ENCODE measurements around the gene KLHDC8B. TPM values are rescaled to one million over a fixed set of nuclear protein-coding genes. Genes with fewer than 3 reads are reported as not detected.

Gene KLHDC8B
- total RNA-seq, 1 experiment from 2014 or later: 21.5 TPM

GRCh38 chr3:49122022-49122421 is 49.4 kb upstream of the KLHDC8B start (continued):
- TF ChIP-seq ZNF232 (CRISPR knock-in tag; IDR thresholded peaks at IDR 0.05): no peak
- TF ChIP-seq KAT7 (CRISPR knock-in tag; IDR thresholded peaks at IDR 0.05; ENCODE audit: borderline replicate concordance): no peak

GRCh38 chr3:49122451-49122850 is 48.9 kb upstream of the KLHDC8B start:
- DNase-seq (ENCODE audit: low spot score): no peak
- Mint-ChIP-seq H3K27me3 (ENCODE audit: low read depth) (no peaks in the 10 kb centered on the region), H3K27ac (peak overlapping the region; percentile 87; the same call in 1 of the 2 replicates), H3K4me1 (peaks cover 4% of the 10 kb centered on the region), H3K36me3 (peaks cover 16% of the 10 kb centered on the region), H3K4me3 (no peak overlapping the region), H3K9me3 (no peaks in the 10 kb centered on the region)
- POLR2A ChIA-PET: no interaction called here
- TF ChIP-seq GRHL2 (CRISPR knock-in tag; IDR thresholded peaks at IDR 0.05; ENCODE audit: insufficient replicate concordance, severe bottlenecking) (no peak), ELF4 (CRISPR knock-in tag; IDR thresholded peaks at IDR 0.05; ENCODE audit: low read depth) (no peak), AR (CRISPR knock-in tag; IDR thresholded peaks at IDR 0.05) (no peak), JUN (CRISPR knock-in tag; IDR thresholded peaks at IDR 0.05) (no peak), OVOL2 (CRISPR knock-in tag; IDR thresholded peaks at IDR 0.05; ENCODE audit: borderline replicate concordance) (no peak), NR1H2 (CRISPR knock-in tag; IDR thresholded peaks at IDR 0.05) (no peak), ZNF396 (CRISPR knock-in tag; IDR thresholded peaks at IDR 0.05; ENCODE audit: borderline replicate concordance) (no peak), ETV6 (CRISPR knock-in tag; IDR thresholded peaks at IDR 0.05) (no peak)
- TF ChIP-seq, protein P1, sequence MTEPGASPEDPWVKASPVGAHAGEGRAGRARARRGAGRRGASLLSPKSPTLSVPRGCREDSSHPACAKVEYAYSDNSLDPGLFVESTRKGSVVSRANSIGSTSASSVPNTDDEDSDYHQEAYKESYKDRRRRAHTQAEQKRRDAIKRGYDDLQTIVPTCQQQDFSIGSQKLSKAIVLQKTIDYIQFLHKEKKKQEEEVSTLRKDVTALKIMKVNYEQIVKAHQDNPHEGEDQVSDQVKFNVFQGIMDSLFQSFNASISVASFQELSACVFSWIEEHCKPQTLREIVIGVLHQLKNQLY (CRISPR knock-in tag; IDR thresholded peaks at IDR 0.05): no peak
- TF ChIP-seq, protein P2, sequence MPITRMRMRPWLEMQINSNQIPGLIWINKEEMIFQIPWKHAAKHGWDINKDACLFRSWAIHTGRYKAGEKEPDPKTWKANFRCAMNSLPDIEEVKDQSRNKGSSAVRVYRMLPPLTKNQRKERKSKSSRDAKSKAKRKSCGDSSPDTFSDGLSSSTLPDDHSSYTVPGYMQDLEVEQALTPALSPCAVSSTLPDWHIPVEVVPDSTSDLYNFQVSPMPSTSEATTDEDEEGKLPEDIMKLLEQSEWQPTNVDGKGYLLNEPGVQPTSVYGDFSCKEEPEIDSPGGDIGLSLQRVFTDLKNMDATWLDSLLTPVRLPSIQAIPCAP (CRISPR knock-in tag; IDR thresholded peaks at IDR 0.05): no peak
- TF ChIP-seq, protein P3, sequence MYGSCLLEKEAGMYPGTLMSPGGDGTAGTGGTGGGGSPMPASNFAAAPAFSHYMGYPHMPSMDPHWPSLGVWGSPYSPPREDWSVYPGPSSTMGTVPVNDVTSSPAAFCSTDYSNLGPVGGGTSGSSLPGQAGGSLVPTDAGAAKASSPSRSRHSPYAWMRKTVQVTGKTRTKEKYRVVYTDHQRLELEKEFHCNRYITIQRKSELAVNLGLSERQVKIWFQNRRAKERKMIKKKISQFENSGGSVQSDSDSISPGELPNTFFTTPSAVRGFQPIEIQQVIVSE (CRISPR knock-in tag; IDR thresholded peaks at IDR 0.05; ENCODE audit: borderline replicate concordance): no peak
- TF ChIP-seq, protein P4, sequence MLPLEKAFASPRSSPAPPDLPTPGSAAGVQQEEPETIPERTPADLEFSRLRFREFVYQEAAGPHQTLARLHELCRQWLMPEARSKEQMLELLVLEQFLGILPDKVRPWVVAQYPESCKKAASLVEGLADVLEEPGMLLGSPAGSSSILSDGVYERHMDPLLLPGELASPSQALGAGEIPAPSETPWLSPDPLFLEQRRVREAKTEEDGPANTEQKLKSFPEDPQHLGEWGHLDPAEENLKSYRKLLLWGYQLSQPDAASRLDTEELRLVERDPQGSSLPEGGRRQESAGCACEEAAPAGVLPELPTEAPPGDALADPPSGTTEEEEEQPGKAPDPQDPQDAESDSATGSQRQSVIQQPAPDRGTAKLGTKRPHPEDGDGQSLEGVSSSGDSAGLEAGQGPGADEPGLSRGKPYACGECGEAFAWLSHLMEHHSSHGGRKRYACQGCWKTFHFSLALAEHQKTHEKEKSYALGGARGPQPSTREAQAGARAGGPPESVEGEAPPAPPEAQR (CRISPR knock-in tag; IDR thresholded peaks at IDR 0.05): no peak
- CTCF ChIA-PET: interaction anchor here (2.6 kb wide), 1 partner anchor 29 kb away, joined by 19 read pairs; the partner anchor contains the start of gene QRICH1
- ATAC-seq: no peak

DNA sequence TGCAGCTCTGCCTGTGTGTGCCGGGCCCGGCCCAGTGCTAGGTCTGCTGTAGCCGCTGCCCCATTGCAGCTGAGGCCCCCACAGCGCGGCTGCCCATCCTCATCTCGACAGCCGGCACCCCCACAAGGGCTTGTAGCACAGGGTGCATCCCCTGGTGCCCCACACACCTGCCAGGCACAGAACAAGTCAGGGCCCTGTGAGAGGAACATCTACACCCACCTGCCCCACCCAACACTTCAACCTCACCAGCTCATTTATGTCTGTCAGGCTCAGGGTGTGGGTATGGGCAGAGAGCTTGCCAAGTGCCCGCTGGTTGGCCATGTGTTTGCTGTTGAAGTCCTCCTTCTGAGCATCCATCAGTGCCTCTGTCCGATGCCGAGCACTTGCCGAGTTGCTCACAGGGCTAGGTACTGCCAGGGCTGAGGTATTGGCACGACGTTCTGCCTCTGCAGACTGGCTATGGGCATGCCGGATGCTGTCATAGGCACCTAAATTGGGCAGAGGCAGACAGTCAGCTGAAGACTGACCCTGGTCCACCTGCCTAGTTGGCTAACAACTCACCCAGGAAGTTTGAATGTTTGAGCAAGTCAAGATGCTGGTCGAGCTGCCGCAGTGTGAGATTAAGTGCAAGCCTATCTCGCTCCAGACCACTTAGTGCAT is 48.4 kb upstream of the KLHDC8B start:
- no peak for ATAC-seq
- Mint-ChIP-seq H3K36me3 (peaks cover 10% of the 10 kb centered on the region), H3K27ac (no peak overlapping the region), H3K9me3 (no peaks in the 10 kb centered on the region), H3K27me3 (ENCODE audit: low read depth) (no peaks in the 10 kb centered on the region), H3K4me3 (no peak overlapping the region), H3K4me1 (peaks cover 4% of the 10 kb centered on the region)
- POLR2A ChIA-PET: no interaction called here
- no peak for DNase-seq (ENCODE audit: low spot score)
- TF ChIP-seq ZNF263 (CRISPR knock-in tag; IDR thresholded peaks at IDR 0.05; ENCODE audit: low read depth) (no peak), NR2C2 (CRISPR knock-in tag; IDR thresholded peaks at IDR 0.05) (no peak), KAT7 (CRISPR knock-in tag; IDR thresholded peaks at IDR 0.05; ENCODE audit: borderline replicate concordance) (no peak)
- CTCF ChIA-PET: interaction anchor here (2.6 kb wide), 1 partner anchor 29 kb away, joined by 19 read pairs; the partner anchor contains the start of gene QRICH1
